Amniotic stem cell (primary cell): ENCODE measurements around the gene ABHD18.

ENCODE experiments used
- DNase-seq: peaks from one replicate; lab custom pipeline; 2025; lab: John Stamatoyannopoulos, UW

Gene ABHD18

GRCh38 chr4:128068918-128069317 is 103.7 kb downstream of the ABHD18 start:
- DNase-seq: no peak

- DNase-seq: no peak
Measured at GRCh38 chr4:128076464-128076863, 111.3 kb downstream of the ABHD18 start.
